SK-N-SH (cell line): ENCODE measurements around the gene AMIGO2.

Experiments
- CTCF ChIP-seq: fragments of 200-600 bp; sonication (generic); IDR thresholded peaks from 2 replicates; pipeline ENCODE4 v1.6.1; 2017; ENCODE audit warnings: antibody characterized with exemption, mild to moderate bottlenecking, moderate library complexity
- FOXJ3 ChIP-seq: sonication (generic); formaldehyde crosslinking; IDR thresholded peaks from 2 replicates; pipeline ENCODE4 v1.5.1; 2020; ENCODE audit warnings: mild to moderate bottlenecking, missing genetic modification reagents
- MXI1 ChIP-seq: IDR thresholded peaks from 2 replicates; pipeline ENCODE4 v1.6.1; 2012; ENCODE audit warnings: mild to moderate bottlenecking, low read depth, low read length, improper control_type of control experiment
- PBX3 ChIP-seq: IDR thresholded peaks from 2 replicates; pipeline ENCODE4; 2012
- RAD21 ChIP-seq: IDR thresholded peaks from 2 replicates; pipeline ENCODE4 v1.6.1; 2012; ENCODE audit warnings: mild to moderate bottlenecking, low read length
- REST ChIP-seq: IDR thresholded peaks from 2 replicates; pipeline ENCODE4 v1.6.1; 2012; ENCODE audit warnings: mild to moderate bottlenecking, low read depth, low read length, moderate library complexity
- RFX5 ChIP-seq: IDR thresholded peaks from 2 replicates; pipeline ENCODE4 v1.6.1; 2012; ENCODE audit warnings: mild to moderate bottlenecking, improper control_type of control experiment, low read length
- SIN3A ChIP-seq: IDR thresholded peaks from 2 replicates; pipeline ENCODE4 v1.6.1; 2012; ENCODE audit warnings: low read depth, mild to moderate bottlenecking, low read length, moderate library complexity, borderline replicate concordance
- TAF1 ChIP-seq: IDR thresholded peaks from 2 replicates; pipeline ENCODE4 v1.6.1; 2012; ENCODE audit warnings: low read depth, mild to moderate bottlenecking, low read length, moderate library complexity, borderline replicate concordance
- YY1 ChIP-seq: IDR thresholded peaks from 2 replicates; pipeline ENCODE4 v1.4.0; 2012; ENCODE audit warnings: low read depth, mild to moderate bottlenecking
- ZBTB33 ChIP-seq: IDR thresholded peaks from 2 replicates; pipeline ENCODE4 v1.4.0; 2012; ENCODE audit warnings: low read depth, borderline replicate concordance

- no peak for TF ChIP-seq CTCF
- TF ChIP-seq MXI1 = no peak
- TF ChIP-seq YY1 = no peak
- TF ChIP-seq RAD21 = no peak
- TF ChIP-seq RFX5 = no peak
- TF ChIP-seq PBX3 = no peak; the same call in 1 of the 2 replicates
- no peak for TF ChIP-seq TAF1
- TF ChIP-seq FOXJ3 (CRISPR knock-in tag) = no peak
- no peak for TF ChIP-seq REST
- no peak for TF ChIP-seq SIN3A
- TF ChIP-seq ZBTB33 = no peak
Observed at GRCh38 chr12:47082796-47083621, 3.2 kb upstream of the AMIGO2 start.
